H9 (cell line): ENCODE results near the gene IP6K2. TPM values are rescaled to one million over a fixed set of nuclear protein-coding genes. Genes with fewer than 3 reads are reported as not detected.

ENCODE experiments used
- DNase-seq: peaks from one replicate; pipeline ENCODE4 v3.0.0-alpha.2; 2017
- H2AFZ ChIP-seq: one replicate; pipeline ENCODE4 v1.6.1; 2013; ENCODE audit warnings: mild to moderate bottlenecking, low read length, control low read depth, moderate library complexity
- H2AK5ac ChIP-seq: 2 replicates; pipeline ENCODE4 v1.6.1; 2013; ENCODE audit warnings: low read length, control low read depth, mixed read lengths; ENCODE audit not compliant: insufficient read length
- H2BK120ac ChIP-seq: one replicate; pipeline ENCODE4 v1.6.1; 2013; ENCODE audit warnings: low read depth, mild to moderate bottlenecking, low read length, control low read depth, inconsistent platforms; ENCODE audit not compliant: poor library complexity, severe bottlenecking
- H2BK12ac ChIP-seq: 2 replicates; pipeline ENCODE4 v1.6.1; 2013; ENCODE audit warnings: low read length, control low read depth, mixed read lengths, low read depth; ENCODE audit not compliant: insufficient read length
- H2BK15ac ChIP-seq: 2 replicates; pipeline ENCODE4 v1.6.1; 2013; ENCODE audit warnings: low read depth, low read length, control low read depth
- H2BK20ac ChIP-seq: one replicate; pipeline ENCODE4 v1.6.1; 2013; ENCODE audit warnings: low read depth, mild to moderate bottlenecking, low read length, control low read depth, inconsistent platforms; ENCODE audit not compliant: poor library complexity, severe bottlenecking
- H2BK5ac ChIP-seq: 2 replicates; pipeline ENCODE4 v1.6.1; 2013; ENCODE audit warnings: low read length, control low read depth, mixed read lengths; ENCODE audit not compliant: insufficient read length
- H3K14ac ChIP-seq: 2 replicates; pipeline ENCODE4 v1.6.1; 2013; ENCODE audit warnings: low read length, control low read depth; ENCODE audit not compliant: insufficient read depth
- H3K18ac ChIP-seq: 2 replicates; pipeline ENCODE4 v1.6.1; 2013; ENCODE audit warnings: low read depth, mild to moderate bottlenecking, mixed read lengths, low read length, control low read depth; ENCODE audit not compliant: insufficient read length
- H3K23ac ChIP-seq: 2 replicates; pipeline ENCODE4 v1.6.1; 2013; ENCODE audit warnings: low read length, control low read depth, mixed read lengths, low read depth; ENCODE audit not compliant: insufficient read length
- H3K23me2 ChIP-seq: 2 replicates; pipeline ENCODE4 v1.6.1; 2013; ENCODE audit warnings: low read depth, mild to moderate bottlenecking, mixed read lengths, low read length, control low read depth; ENCODE audit not compliant: insufficient read length, poor library complexity, severe bottlenecking
- H3K27ac ChIP-seq: 2 replicates; pipeline ENCODE4 v1.5.1; 2013; ENCODE audit warnings: low read length, control low read depth, mixed read lengths, low read depth; ENCODE audit not compliant: insufficient read length
- H3K27me3 ChIP-seq: 2 replicates; pipeline ENCODE4 v1.6.1; 2013; ENCODE audit warnings: low read length, control low read depth, inconsistent platforms; ENCODE audit not compliant: insufficient read depth
- H3K4ac ChIP-seq: 2 replicates; pipeline ENCODE4 v1.6.1; 2013; ENCODE audit warnings: low read depth, mild to moderate bottlenecking, control low read depth, inconsistent platforms, low read length, moderate library complexity
- H3K4me1 ChIP-seq: 2 replicates; pipeline ENCODE4 v1.6.1; 2013; ENCODE audit warnings: low read length, control low read depth, inconsistent platforms; ENCODE audit not compliant: insufficient read depth
- H3K4me2 ChIP-seq: 2 replicates; pipeline ENCODE4 v1.6.1; 2013; ENCODE audit warnings: low read length, control low read depth, mixed read lengths; ENCODE audit not compliant: insufficient read length, insufficient read depth
- H3K56ac ChIP-seq: 2 replicates; pipeline ENCODE4 v1.6.1; 2013; ENCODE audit warnings: low read depth, mild to moderate bottlenecking, mixed read lengths, low read length, control low read depth; ENCODE audit not compliant: insufficient read length
- H3K79me1 ChIP-seq: 2 replicates; pipeline ENCODE4 v1.6.1; 2013; ENCODE audit warnings: low read depth, mild to moderate bottlenecking, moderate library complexity, low read length, control low read depth, inconsistent platforms; ENCODE audit not compliant: insufficient read depth, poor library complexity, severe bottlenecking
- H3K79me2 ChIP-seq: 2 replicates; pipeline ENCODE4 v1.6.1; 2013; ENCODE audit warnings: low read length, control low read depth, inconsistent platforms; ENCODE audit not compliant: insufficient read depth
- H3K9ac ChIP-seq: 2 replicates; pipeline ENCODE4 v1.6.1; 2013; ENCODE audit warnings: low read length, control low read depth, mixed read lengths; ENCODE audit not compliant: insufficient read length; ENCODE audit errors: extremely low read depth
- H3K9me3 ChIP-seq: one replicate; pipeline ENCODE4 v1.6.1; 2013; ENCODE audit warnings: low read depth, low read length, inconsistent platforms; ENCODE audit not compliant: control insufficient read depth
- H3T11ph ChIP-seq: one replicate; pipeline ENCODE4 v1.6.1; 2013; ENCODE audit warnings: mild to moderate bottlenecking, low read length, control low read depth, inconsistent platforms
- H4K20me1 ChIP-seq: one replicate; pipeline ENCODE4 v1.6.1; 2013; ENCODE audit not compliant: control insufficient read depth, insufficient read length, insufficient read depth
- H4K5ac ChIP-seq: 2 replicates; pipeline ENCODE4 v1.6.1; 2013; ENCODE audit warnings: low read depth, mild to moderate bottlenecking, mixed read lengths, low read length, control low read depth; ENCODE audit not compliant: insufficient read length
- H4K8ac ChIP-seq: replicated peaks from 2 replicates; pipeline ENCODE4 v1.6.1; 2013; ENCODE audit warnings: low read length, control low read depth, mixed read lengths, low read depth; ENCODE audit not compliant: insufficient read length
- H4K91ac ChIP-seq: 2 replicates; pipeline ENCODE4 v1.6.1; 2013; ENCODE audit warnings: low read depth, mild to moderate bottlenecking, moderate library complexity, mixed read lengths, low read length, control low read depth; ENCODE audit not compliant: insufficient read length
- H3K27ac Mint-ChIP-seq, 3 experiments: 2 replicates in 2 of 3; 3 replicates in 1 of 3; pipeline ENCODE4 v1.8.0; 2020 to 2021; ENCODE audit warnings: mixed read lengths in 3 of 3, mild to moderate bottlenecking in 1 of 3, moderate library complexity in 1 of 3
- H3K27me3 Mint-ChIP-seq: 2 replicates; pipeline ENCODE4 v1.8.0; 2021; ENCODE audit warnings: low read depth, mild to moderate bottlenecking, moderate library complexity, mixed read lengths
- H3K36me3 Mint-ChIP-seq, 3 experiments: 2 replicates in 2 of 3; 3 replicates in 1 of 3; pipeline ENCODE4 v1.8.0; 2020 to 2021; ENCODE audit warnings: low read depth in 3 of 3, mixed read lengths in 3 of 3; ENCODE audit not compliant: insufficient read depth in 1 of 3
- H3K4me1 Mint-ChIP-seq, 2 experiments: 2 replicates each; pipeline ENCODE4 v1.8.0; 2020; ENCODE audit warnings: mixed read lengths in 2 of 2
- H3K4me3 Mint-ChIP-seq, 2 experiments: 2 replicates in 1 of 2; 3 replicates in 1 of 2; pipeline ENCODE4 v1.8.0; 2020 to 2021; ENCODE audit warnings: mild to moderate bottlenecking in 2 of 2, mixed read lengths in 2 of 2, moderate library complexity in 1 of 2
- H3K9me3 Mint-ChIP-seq, 2 experiments: 2 replicates in 1 of 2; 3 replicates in 1 of 2; pipeline ENCODE4 v1.8.0; 2020; ENCODE audit warnings: mild to moderate bottlenecking in 2 of 2, mixed read lengths in 2 of 2, moderate library complexity in 1 of 2
- CTCF ChIP-seq: fragments of 200-600 bp; sonication (generic); conservative IDR thresholded peaks from 3 replicates; pipeline ENCODE4 v1.8.0; 2021; ENCODE audit warnings: antibody characterized with exemption, mild to moderate bottlenecking
- WGBS: extraction: QIAGEN DNeasy Blood & Tissue Kit; methylation state at CpG from one replicate; pipeline ENCODE4 v1.1.7; 2013; ENCODE audit warnings: missing lambda C conversion rate, low lambda C conversion rate, mixed read lengths; ENCODE audit not compliant: insufficient read length; ENCODE audit errors: extremely low coverage; 5-methylcytosine and 5-hydroxymethylcytosine counted together
- total RNA-seq: library from RNA; stranded (reverse); gene quantifications from 2 replicates; pipeline ENCODE4 v1.2.1, GENCODE V29; 2021

The IP6K2 gene
- total RNA-seq, 1 experiment from 2014 or later = 94.7 TPM

- Mint-ChIP-seq H3K27me3 (no peaks in the 10 kb centered on the region), H3K36me3 (peaks cover 19 to 74% (median 54%) of the 10 kb centered on the region in 3 experiments; a peak in 6 of 7 replicates), H3K4me3 (no peak overlapping the region), H3K4me1 (no peaks in the 10 kb centered on the region), H3K27ac (no peak overlapping the region), H3K9me3 (no peaks in the 10 kb centered on the region; a peak in 1 of 5 replicates)
- Histone ChIP-seq H2BK12ac (no peak overlapping the region), H4K20me1 (no peaks in the 10 kb centered on the region), H3T11ph (no peak overlapping the region), H3K27ac (no peak overlapping the region), H3K23ac (no peak overlapping the region), H3K4me1 (no peaks in the 10 kb centered on the region), H3K56ac (no peak overlapping the region), H3K14ac (no peak overlapping the region), H2BK5ac (no peak overlapping the region), H3K79me2 (no peaks in the 10 kb centered on the region), H3K79me1 (no peaks in the 10 kb centered on the region), H2BK120ac (no peak overlapping the region), H4K5ac (no peak overlapping the region), H3K27me3 (no peaks in the 10 kb centered on the region), H3K9ac (no peak overlapping the region), H4K8ac (no peak overlapping the region), H2AFZ (no peak overlapping the region), H3K18ac (no peak overlapping the region), H3K4ac (no peak overlapping the region), H3K23me2 (no peaks in the 10 kb centered on the region), H4K91ac (no peak overlapping the region), H2BK15ac (no peak overlapping the region), H2AK5ac (no peak overlapping the region), H3K9me3 (no peaks in the 10 kb centered on the region), H2BK20ac (no peak overlapping the region), H3K4me2 (no peak overlapping the region)
- no CpG with 5 or more reads among the region's 1 CpG for WGBS
- TF ChIP-seq CTCF = no peak
- no peak for DNase-seq
Measured at GRCh38 chr3:48672522-48672921, 44.5 kb downstream of the IP6K2 start.
